Loucy (cell line): Measurements from ENCODE around the gene SCN8A.

Experiments
- EZH2phosphoT487 ChIP-seq: fragments of 200-600 bp; IDR thresholded peaks from 2 replicates; pipeline ENCODE4 v1.6.1; 2018; ENCODE audit warnings: antibody characterized with exemption, mild to moderate bottlenecking, moderate library complexity, borderline replicate concordance
- TF ChIP-seq, protein P1 (sequence below): fragments of 200-600 bp; sonication (generic); conservative IDR thresholded peaks from 2 replicates; pipeline ENCODE4 v1.5.1; 2014; ENCODE audit warnings: mild to moderate bottlenecking, antibody characterized with exemption, low read length

DNA sequence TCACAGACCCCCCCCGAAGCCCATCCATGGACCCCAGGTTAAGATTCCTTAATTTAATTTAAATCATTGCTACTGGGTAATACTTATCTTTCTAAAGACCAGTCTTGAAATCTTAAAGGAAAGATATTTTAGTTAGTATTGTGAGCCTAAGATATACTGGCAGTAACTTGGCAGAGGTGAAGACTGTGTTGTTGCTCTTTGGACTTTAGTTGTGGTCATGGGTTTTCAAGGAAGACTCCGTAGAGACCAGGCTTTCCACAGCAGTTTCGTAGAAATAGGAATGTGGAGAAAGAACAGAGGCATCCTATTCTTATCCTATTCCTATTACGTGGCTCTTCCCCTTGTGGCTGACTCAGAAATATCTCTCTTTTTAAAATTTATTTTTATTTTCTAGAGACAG is 99.0 kb downstream of the SCN8A start:
- TF ChIP-seq, protein P1, sequence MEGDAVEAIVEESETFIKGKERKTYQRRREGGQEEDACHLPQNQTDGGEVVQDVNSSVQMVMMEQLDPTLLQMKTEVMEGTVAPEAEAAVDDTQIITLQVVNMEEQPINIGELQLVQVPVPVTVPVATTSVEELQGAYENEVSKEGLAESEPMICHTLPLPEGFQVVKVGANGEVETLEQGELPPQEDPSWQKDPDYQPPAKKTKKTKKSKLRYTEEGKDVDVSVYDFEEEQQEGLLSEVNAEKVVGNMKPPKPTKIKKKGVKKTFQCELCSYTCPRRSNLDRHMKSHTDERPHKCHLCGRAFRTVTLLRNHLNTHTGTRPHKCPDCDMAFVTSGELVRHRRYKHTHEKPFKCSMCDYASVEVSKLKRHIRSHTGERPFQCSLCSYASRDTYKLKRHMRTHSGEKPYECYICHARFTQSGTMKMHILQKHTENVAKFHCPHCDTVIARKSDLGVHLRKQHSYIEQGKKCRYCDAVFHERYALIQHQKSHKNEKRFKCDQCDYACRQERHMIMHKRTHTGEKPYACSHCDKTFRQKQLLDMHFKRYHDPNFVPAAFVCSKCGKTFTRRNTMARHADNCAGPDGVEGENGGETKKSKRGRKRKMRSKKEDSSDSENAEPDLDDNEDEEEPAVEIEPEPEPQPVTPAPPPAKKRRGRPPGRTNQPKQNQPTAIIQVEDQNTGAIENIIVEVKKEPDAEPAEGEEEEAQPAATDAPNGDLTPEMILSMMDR, result no peak
- no peak for TF ChIP-seq EZH2phosphoT487
